GM06990 (cell line): ENCODE data around the gene BRMS1L.

Experiments
- DNase-seq: peaks from one replicate; pipeline ENCODE4 v3.0.0-alpha.2; 2011; ENCODE audit not compliant: insufficient read length; ENCODE audit errors: extremely low read depth
- H3K27me3 ChIP-seq: replicated peaks from 2 replicates; pipeline ENCODE4 v1.6.0; 2011; ENCODE audit warnings: low read length; ENCODE audit not compliant: control insufficient read depth, insufficient read depth
- H3K36me3 ChIP-seq: 2 replicates; pipeline ENCODE4 v1.5.1; 2011; ENCODE audit warnings: low read length; ENCODE audit not compliant: control insufficient read depth, insufficient read depth
- H3K4me3 ChIP-seq: replicated peaks from 2 replicates; pipeline ENCODE4 v1.5.1; 2011; ENCODE audit warnings: low read depth, mild to moderate bottlenecking, control low read depth, low read length
- TF ChIP-seq, protein P1 (sequence below): IDR thresholded peaks from 2 replicates; pipeline ENCODE4 v1.5.1; 2011; ENCODE audit warnings: low read length, control low read depth, mild to moderate bottlenecking, inconsistent platforms; ENCODE audit not compliant: insufficient read depth, poor library complexity, severe bottlenecking

BRMS1L gene

DNA sequence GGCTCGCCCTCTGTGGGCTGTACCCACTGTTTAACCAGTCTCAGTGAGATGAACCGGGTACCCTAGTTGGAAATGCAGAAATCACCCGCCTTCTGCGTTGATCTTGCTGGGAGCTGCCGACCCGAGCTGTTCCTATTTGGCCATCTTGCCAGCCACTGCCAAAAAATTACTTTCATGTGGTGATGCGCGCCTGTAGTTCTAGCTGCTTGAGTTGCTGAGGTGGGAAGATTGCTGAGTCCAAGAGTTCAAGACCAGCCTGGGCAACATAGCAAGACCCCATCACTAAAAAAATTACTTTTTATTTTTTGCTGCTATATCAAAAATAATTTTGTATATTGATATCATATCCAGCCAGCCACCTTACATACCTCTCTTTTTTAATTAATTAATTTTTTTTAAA lies 18.4 kb downstream of the BRMS1L start:
- Histone ChIP-seq H3K4me3 (no peak overlapping the region), H3K27me3 (no peaks in the 10 kb centered on the region), H3K36me3 (peaks cover 5% of the 10 kb centered on the region)
- TF ChIP-seq, protein P1, sequence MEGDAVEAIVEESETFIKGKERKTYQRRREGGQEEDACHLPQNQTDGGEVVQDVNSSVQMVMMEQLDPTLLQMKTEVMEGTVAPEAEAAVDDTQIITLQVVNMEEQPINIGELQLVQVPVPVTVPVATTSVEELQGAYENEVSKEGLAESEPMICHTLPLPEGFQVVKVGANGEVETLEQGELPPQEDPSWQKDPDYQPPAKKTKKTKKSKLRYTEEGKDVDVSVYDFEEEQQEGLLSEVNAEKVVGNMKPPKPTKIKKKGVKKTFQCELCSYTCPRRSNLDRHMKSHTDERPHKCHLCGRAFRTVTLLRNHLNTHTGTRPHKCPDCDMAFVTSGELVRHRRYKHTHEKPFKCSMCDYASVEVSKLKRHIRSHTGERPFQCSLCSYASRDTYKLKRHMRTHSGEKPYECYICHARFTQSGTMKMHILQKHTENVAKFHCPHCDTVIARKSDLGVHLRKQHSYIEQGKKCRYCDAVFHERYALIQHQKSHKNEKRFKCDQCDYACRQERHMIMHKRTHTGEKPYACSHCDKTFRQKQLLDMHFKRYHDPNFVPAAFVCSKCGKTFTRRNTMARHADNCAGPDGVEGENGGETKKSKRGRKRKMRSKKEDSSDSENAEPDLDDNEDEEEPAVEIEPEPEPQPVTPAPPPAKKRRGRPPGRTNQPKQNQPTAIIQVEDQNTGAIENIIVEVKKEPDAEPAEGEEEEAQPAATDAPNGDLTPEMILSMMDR: no peak
- DNase-seq: no peak

DNA sequence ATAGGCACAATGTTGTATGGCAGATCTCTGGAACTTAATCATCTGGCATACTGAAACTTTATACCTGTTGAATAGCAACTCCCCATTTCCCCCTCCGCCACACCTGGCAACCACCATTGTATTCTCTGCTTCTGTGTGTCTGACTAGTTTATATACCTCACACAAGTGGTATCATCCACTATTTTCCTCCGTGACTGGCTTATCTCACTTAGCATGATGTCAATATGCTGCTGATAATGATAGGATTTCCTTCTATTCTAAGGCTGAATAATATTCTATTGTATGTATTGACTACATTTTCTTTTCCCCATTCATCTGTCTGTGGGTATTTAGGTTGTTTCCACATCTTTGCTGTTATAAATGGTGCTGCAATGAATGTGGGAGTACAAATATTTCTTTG lies 21.5 kb downstream of the BRMS1L start:
- no peak overlapping the region for H3K4me3 ChIP-seq
- H3K36me3 ChIP-seq: peaks cover 5% of the 10 kb centered on the region
- H3K27me3 ChIP-seq: no peaks in the 10 kb centered on the region
- TF ChIP-seq, protein P1: no peak
- DNase-seq: no peak

DNA sequence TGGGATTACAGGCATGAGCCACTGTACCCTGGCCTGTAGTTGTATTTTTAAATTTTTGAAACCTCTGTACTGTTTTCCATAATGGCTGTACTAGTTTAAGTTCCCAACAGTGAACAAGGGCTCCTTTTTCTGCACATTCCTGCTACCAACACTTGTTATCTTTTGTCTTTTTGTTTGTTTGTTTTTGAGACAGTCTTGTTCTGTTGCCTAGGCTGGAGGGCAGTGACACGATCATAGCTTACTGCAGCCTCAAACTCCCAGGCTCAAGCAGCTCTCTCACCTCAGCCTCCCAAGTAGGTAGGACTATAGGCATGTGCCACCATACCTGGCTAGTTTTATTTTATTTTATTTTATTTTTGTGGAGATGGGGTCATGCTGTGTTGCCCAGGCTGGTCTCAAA lies 23.0 kb downstream of the BRMS1L start:
- Histone ChIP-seq H3K27me3 (no peaks in the 10 kb centered on the region), H3K4me3 (no peak overlapping the region), H3K36me3 (peaks cover 2% of the 10 kb centered on the region)
- no peak for DNase-seq
- TF ChIP-seq, protein P1: no peak

DNA sequence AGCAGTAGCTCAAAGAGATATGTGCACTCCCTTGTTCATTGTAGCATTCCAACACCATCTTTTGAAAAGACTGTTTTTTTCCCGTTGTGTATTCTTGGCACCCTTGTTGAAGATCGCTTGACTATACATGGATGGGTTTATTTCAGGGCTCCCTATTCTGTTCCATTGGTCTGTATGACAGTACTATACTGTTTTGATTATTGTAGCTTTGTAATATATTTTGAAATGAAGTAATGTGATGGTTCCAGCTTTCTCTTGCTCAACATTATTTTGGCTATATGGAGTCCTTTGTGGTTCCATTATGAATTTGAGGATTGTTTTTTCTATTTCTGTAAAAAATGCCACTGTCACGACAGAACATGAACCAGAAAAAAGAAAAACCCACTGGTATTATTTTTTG lies 25.7 kb downstream of the BRMS1L start:
- no peaks in the 10 kb centered on the region; the same call in none of the 2 replicates for H3K36me3 ChIP-seq
- H3K4me3 ChIP-seq: no peak overlapping the region
- no peaks in the 10 kb centered on the region for H3K27me3 ChIP-seq
- TF ChIP-seq, protein P1: no peak
- no peak for DNase-seq

DNA sequence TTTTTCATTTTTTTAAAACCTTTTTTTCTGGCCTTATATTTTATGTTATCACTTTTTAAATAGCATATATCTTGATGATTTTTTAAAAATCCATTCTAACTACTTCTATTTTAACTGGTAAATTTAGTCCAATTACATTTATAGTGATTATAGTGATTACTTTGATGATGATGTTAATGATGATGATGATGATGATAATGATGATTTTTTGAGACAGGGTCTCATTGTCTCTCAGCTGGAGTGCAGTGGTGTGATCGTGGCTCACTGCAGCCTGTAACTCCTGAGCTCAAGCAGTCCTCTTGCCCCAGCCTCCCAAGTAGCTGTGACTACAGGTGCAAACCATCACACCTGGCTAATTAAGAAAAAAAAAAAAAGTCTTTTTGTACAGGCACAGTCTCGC lies 27.1 kb downstream of the BRMS1L start:
- Histone ChIP-seq H3K36me3 (no peaks in the 10 kb centered on the region; the same call in none of the 2 replicates), H3K4me3 (no peak overlapping the region), H3K27me3 (no peaks in the 10 kb centered on the region)
- no peak for DNase-seq
- TF ChIP-seq, protein P1: no peak

DNA sequence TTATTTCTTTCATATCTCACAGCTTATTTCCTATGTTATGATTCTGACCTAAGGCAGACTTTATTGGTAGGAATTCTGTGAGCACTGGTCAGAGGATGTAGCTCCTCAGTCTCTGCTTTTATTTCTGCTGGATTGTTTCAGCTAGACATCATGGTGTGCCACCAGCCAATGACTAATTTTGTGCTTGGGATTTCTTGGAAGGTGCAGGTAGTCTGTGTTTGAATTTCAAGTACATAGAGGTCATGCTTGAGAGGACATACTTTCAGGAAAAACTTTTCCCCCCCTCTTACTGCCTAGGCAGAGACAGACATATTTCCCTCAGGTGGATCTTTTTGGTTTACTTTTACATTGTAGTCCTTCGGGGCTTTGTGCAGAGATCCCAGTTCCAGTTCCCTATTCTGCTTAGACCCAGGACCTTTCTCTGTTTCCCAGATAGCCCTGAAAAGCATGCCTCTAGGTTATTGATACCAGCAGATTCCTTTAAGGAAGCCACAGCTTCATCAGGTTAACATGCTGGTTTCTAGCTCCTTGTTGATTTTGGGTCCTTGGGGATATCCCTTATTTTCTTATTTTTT lies 28.6 kb downstream of the BRMS1L start:
- no peak for DNase-seq
- Histone ChIP-seq H3K27me3 (no peaks in the 10 kb centered on the region), H3K4me3 (no peak overlapping the region), H3K36me3 (peaks cover 1% of the 10 kb centered on the region)
- TF ChIP-seq, protein P1: no peak
